Measurements from ENCODE around the gene PLCXD1. TPM values are rescaled to one million over a fixed set of nuclear protein-coding genes. Genes with fewer than 3 reads are reported as not detected.

PLCXD1 gene
- total and polyA plus RNA-seq, 2 experiments from 2014 or later, result 48.7 to 112 TPM

- ATAC-seq, result peak; percentile 5
- H3K4me3 ChIP-seq, result peak overlapping the region; percentile 56
- no peak overlapping the region for H3K4me3 Mint-ChIP-seq
Observed at GRCh38 chrX:330726-331150, 49.6 kb downstream of the PLCXD1 start.

More at GRCh38 chrX:330726-331150, 49.6 kb downstream of the PLCXD1 start:
- Mint-ChIP-seq H3K36me3 (ENCODE audit: low read depth) (peaks cover 12% of the 10 kb centered on the region; the same call in 2 of the 3 replicates), H3K9me3 (peaks cover 22% of the 10 kb centered on the region; the same call in 2 of the 3 replicates), H3K27me3 (ENCODE audit: insufficient read depth, low read depth, poor library complexity) (peaks cover 32% of the 10 kb centered on the region), H3K27ac (no peak overlapping the region), H3K4me1 (no peaks in the 10 kb centered on the region)
- Histone ChIP-seq H3K4me1 (ENCODE audit: insufficient read depth) (no peaks in the 10 kb centered on the region), H3K36me3 (ENCODE audit: insufficient read depth) (no peaks in the 10 kb centered on the region), H3K4me2 (peak overlapping the region; percentile 87), H3K27me3 (ENCODE audit: insufficient read depth) (0 out of 2 replicates have a peak, but pooled peaks cover 2% of the 10 kb centered on the region), H3K9me2 (ENCODE audit: insufficient read depth) (no peaks in the 10 kb centered on the region), H2AFZ (no peak overlapping the region), H3F3A (replicated peaks; ENCODE audit: low read depth) (peaks cover 3% of the 10 kb centered on the region; the same call in 1 of the 2 replicates), H4K20me1 (replicated peaks; ENCODE audit: insufficient read depth) (no peaks in the 10 kb centered on the region), H3K79me2 (replicated peaks; ENCODE audit: insufficient read depth) (no peaks in the 10 kb centered on the region), H3K27ac (ENCODE audit: low read depth) (no peak overlapping the region)
- TF ChIP-seq STAT1 (IDR thresholded peaks at IDR 0.05; ENCODE audit: unreplicated experiment), result no peak
- no peak for TF ChIP-seq ZNF331 (CRISPR knock-in tag; IDR thresholded peaks at IDR 0.05; ENCODE audit: low read depth)
- no peak for TF ChIP-seq CREB1 (CRISPR knock-in tag; IDR thresholded peaks at IDR 0.05; ENCODE audit: low read depth)
- TF ChIP-seq POLR2AphosphoS5 (IDR thresholded peaks at IDR 0.05; ENCODE audit: low read depth), result no peak
- TF ChIP-seq ZNF462 (CRISPR knock-in tag; IDR thresholded peaks at IDR 0.05), result no peak
- TF ChIP-seq, protein P1, sequence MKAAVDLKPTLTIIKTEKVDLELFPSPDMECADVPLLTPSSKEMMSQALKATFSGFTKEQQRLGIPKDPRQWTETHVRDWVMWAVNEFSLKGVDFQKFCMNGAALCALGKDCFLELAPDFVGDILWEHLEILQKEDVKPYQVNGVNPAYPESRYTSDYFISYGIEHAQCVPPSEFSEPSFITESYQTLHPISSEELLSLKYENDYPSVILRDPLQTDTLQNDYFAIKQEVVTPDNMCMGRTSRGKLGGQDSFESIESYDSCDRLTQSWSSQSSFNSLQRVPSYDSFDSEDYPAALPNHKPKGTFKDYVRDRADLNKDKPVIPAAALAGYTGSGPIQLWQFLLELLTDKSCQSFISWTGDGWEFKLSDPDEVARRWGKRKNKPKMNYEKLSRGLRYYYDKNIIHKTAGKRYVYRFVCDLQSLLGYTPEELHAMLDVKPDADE (IDR thresholded peaks at IDR 0.05), result no peak
- no peak for TF ChIP-seq ZNF114 (CRISPR knock-in tag; IDR thresholded peaks at IDR 0.05)
- TF ChIP-seq, protein P2, sequence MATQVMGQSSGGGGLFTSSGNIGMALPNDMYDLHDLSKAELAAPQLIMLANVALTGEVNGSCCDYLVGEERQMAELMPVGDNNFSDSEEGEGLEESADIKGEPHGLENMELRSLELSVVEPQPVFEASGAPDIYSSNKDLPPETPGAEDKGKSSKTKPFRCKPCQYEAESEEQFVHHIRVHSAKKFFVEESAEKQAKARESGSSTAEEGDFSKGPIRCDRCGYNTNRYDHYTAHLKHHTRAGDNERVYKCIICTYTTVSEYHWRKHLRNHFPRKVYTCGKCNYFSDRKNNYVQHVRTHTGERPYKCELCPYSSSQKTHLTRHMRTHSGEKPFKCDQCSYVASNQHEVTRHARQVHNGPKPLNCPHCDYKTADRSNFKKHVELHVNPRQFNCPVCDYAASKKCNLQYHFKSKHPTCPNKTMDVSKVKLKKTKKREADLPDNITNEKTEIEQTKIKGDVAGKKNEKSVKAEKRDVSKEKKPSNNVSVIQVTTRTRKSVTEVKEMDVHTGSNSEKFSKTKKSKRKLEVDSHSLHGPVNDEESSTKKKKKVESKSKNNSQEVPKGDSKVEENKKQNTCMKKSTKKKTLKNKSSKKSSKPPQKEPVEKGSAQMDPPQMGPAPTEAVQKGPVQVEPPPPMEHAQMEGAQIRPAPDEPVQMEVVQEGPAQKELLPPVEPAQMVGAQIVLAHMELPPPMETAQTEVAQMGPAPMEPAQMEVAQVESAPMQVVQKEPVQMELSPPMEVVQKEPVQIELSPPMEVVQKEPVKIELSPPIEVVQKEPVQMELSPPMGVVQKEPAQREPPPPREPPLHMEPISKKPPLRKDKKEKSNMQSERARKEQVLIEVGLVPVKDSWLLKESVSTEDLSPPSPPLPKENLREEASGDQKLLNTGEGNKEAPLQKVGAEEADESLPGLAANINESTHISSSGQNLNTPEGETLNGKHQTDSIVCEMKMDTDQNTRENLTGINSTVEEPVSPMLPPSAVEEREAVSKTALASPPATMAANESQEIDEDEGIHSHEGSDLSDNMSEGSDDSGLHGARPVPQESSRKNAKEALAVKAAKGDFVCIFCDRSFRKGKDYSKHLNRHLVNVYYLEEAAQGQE (IDR thresholded peaks at IDR 0.05; ENCODE audit: unreplicated experiment), result no peak
- no peak for TF ChIP-seq EZH2phosphoT487 (IDR thresholded peaks at IDR 0.05; ENCODE audit: unreplicated experiment)
- TF ChIP-seq EZH2 (IDR thresholded peaks at IDR 0.05; ENCODE audit: low read depth, unreplicated experiment), result no peak
- TF ChIP-seq JUNB (IDR thresholded peaks at IDR 0.05; ENCODE audit: unreplicated experiment), result no peak
- no peak for TF ChIP-seq NANOG (IDR thresholded peaks at IDR 0.05; ENCODE audit: borderline replicate concordance)
- TF ChIP-seq, protein P3, sequence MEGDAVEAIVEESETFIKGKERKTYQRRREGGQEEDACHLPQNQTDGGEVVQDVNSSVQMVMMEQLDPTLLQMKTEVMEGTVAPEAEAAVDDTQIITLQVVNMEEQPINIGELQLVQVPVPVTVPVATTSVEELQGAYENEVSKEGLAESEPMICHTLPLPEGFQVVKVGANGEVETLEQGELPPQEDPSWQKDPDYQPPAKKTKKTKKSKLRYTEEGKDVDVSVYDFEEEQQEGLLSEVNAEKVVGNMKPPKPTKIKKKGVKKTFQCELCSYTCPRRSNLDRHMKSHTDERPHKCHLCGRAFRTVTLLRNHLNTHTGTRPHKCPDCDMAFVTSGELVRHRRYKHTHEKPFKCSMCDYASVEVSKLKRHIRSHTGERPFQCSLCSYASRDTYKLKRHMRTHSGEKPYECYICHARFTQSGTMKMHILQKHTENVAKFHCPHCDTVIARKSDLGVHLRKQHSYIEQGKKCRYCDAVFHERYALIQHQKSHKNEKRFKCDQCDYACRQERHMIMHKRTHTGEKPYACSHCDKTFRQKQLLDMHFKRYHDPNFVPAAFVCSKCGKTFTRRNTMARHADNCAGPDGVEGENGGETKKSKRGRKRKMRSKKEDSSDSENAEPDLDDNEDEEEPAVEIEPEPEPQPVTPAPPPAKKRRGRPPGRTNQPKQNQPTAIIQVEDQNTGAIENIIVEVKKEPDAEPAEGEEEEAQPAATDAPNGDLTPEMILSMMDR (conservative IDR thresholded peaks at IDR 0.05; ENCODE audit: low read depth in 2 of 2), result no peak
- no peak for DNase-seq (ENCODE audit: low spot score)
